GM12864 (cell line): ENCODE measurements around the gene CCDC83.
"Not testable (repeated sequence)": the region's sequence is repeated elsewhere in the genome, so short reads cannot be mapped to it uniquely, and the experiment has no call there.

Experiments
- DNase-seq: peaks from one replicate; pipeline ENCODE4 v3.0.0-alpha.2; 2011; ENCODE audit warnings: low read depth
- H3K4me3 ChIP-seq: 2 replicates; pipeline ENCODE4 v1.5.1; 2011; ENCODE audit warnings: mild to moderate bottlenecking, low read depth, low read length, control low read depth
- CTCF ChIP-seq: IDR thresholded peaks from 2 replicates; pipeline ENCODE4 v1.5.1; 2011; ENCODE audit warnings: low read depth, mild to moderate bottlenecking, moderate library complexity, low read length, control low read depth, inconsistent platforms; ENCODE audit errors: missing control alignments

The CCDC83 gene

GRCh38 chr11:85845124-85845631 is 10.0 kb upstream of the CCDC83 start:
- H3K4me3 ChIP-seq = no peak overlapping the region
- no peak for DNase-seq
- TF ChIP-seq CTCF = no peak

- DNase-seq = no peak
- no peak for TF ChIP-seq CTCF
- H3K4me3 ChIP-seq = no peak overlapping the region
Measured at GRCh38 chr11:85847436-85847835, 7.7 kb upstream of the CCDC83 start.

GRCh38 chr11:85848006-85848405 is 7.2 kb upstream of the CCDC83 start:
- no peak for TF ChIP-seq CTCF
- no peak for DNase-seq
- H3K4me3 ChIP-seq = no peak overlapping the region

GRCh38 chr11:85848556-85848955 is 6.6 kb upstream of the CCDC83 start:
- TF ChIP-seq CTCF = no peak
- no peak for DNase-seq
- H3K4me3 ChIP-seq = no peak overlapping the region

- H3K4me3 ChIP-seq, DNase-seq: not testable (repeated sequence)
Measured at GRCh38 chr11:85852754-85853153, 2.4 kb upstream of the CCDC83 start.

- not testable (repeated sequence) for DNase-seq, H3K4me3 ChIP-seq
Measured at GRCh38 chr11:85853541-85853940, 1.6 kb upstream of the CCDC83 start.

GRCh38 chr11:85854212-85854556 is 999 bp upstream of the CCDC83 start:
- no peak for DNase-seq
- peak overlapping the region; percentile 66 for H3K4me3 ChIP-seq
- no peak for TF ChIP-seq CTCF

- peak; percentile 66 for DNase-seq
- TF ChIP-seq CTCF = peak; percentile 75
- H3K4me3 ChIP-seq = peak overlapping the region; percentile 66
Measured at GRCh38 chr11:85854557-85855340, 434 bp upstream of the CCDC83 start.
